Activated gamma-delta T cell treated with anti-CD3 and anti-CD28 coated beads, Interleukin-2, amount 50 U/mL, for 16 hours (primary cell): Measurements from ENCODE around the gene RFC4.
"Not testable (repeated sequence)": the region's sequence is repeated elsewhere in the genome, so short reads cannot be mapped to it uniquely, and the experiment has no call there.

ENCODE experiments used
- DNase-seq: peaks from one replicate; pipeline ENCODE4 v3.0.0-alpha.2; 2020; ENCODE audit warnings: low read depth

RFC4 gene

DNA sequence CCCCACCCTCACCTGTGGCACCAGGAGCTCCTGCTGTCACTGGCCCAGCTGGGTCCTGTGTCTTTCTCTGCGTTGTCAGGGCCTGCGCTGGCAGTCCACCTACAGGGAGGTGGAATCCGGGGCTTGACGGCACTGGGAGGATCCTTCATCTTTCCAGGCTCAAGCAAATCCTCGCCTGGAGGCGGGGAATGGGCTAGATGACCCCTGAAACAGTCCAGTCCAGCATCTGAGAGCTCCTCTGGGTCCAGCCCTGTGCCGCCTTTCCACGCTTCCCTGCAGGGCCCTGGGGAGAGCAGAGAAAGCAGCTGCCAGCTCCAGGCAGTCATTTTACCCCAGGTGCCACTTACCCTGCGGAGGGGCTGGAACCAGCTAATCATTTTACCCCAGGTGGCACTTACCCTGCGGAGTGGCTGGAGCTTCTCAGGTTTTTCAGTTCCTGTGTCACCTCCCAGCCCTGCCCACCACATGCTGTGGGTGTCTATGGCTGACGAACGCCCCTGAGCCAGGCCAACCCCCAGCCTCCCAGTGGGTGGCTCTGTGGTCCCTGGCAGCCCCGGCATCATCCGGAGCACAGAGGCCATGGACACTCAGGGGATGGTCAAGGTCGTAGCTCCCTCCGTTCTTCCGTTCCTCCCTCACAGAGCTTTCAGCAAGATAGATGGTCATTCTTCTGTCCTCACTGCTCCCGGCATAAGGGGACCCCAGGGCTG, 18.3 kb upstream of the RFC4 start:
- DNase-seq, result no peak

DNA sequence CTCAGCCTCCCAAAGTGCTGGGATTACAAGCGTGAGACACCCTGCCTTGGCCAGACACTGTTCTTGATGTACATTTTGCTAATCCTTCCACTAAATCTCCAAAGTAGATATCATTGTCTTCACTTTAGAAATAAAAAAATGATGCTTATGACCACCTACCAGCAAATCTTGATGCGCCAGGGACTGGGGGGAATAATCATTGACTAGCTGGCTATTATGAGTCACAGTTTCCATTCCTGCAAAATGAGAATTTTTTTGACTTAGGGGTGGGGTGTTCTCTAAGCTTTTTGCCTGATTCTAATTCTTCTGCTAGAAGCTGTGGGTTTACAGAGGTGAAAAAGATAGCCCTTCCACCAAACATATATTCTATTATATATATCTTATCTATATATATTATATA, 17.1 kb upstream of the RFC4 start:
- DNase-seq, result no peak

DNA sequence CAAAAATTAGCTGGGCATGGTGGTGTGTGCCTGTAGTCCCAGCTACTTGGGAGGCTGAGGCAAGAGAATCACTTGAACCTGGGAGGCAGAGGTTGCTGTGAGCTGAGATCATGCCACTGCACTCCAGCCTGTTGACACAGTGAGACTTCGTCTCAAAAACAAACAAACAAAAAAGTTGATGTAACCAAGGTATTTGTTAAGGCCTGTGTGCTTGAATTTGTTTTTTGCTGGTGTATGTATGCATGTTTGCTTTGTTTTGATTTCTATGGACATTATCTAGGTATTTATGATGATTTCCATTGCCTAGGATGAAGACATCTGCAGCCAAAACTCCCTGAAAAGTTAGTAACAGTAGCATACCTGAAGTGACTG, 16.1 kb upstream of the RFC4 start:
- not testable (repeated sequence) for DNase-seq

DNA sequence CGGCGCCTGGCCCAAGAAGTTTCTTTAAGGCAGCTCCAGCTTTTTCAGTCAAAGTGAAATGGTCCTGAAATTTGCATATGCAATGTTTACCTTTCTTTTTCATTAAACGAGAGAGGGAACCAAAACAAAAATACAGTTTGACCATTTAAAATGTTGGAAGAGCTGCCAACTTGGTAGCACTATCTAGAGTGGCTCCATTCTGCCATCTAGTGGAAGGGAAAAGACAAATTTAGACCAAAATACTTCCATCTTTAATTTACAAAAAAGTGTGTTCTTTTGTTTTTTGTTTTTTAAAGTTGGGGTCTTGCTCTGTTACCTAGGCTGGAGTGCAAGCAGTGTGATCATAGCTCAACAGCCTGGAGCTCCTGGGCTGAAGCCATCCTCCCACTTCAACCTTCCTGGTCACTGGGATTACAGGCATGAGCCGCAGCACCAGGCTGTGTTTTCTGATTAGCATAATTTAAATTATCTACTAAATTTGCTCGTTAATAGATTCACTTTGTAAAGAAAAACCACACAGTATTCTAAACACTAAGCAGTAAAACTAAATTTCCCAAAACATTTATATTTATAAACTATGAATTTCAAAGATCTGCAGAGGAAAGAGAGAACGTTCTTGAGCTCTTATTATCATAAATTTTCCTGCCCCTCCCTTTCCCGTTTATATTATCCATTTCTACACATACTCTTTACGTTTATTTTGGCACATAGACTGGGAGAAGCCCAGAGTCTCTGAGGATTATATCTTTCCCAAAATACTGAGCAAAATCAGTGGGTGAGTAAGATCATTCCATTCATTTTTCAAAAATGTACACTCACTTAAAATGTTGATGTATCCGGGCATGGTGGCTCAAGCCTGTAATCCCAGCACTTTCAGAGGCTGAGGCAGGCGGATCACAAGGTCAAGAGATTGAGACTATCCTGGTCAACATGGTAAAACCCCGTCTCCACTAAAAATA, 15.4 kb upstream of the RFC4 start:
- DNase-seq, result no peak

DNA sequence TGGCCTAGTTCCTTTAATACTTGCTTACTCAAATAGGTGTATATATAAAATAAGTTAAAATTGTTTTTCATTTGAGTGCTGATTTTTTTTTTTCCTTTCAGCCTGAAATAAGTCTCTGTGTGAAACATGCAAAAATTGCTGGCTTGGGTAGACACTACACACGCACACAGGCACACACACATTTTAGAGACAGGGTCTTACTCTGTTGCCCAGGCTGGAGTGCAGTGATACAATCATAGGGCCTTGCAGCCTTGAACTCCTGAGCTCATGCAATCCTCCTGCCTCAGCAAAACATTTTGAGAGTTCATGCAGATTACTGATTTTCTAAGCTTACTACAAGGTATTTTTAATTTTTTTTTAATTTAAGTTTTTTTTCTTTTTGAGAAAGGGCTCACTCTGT, 12.7 kb upstream of the RFC4 start:
- no peak for DNase-seq

DNA sequence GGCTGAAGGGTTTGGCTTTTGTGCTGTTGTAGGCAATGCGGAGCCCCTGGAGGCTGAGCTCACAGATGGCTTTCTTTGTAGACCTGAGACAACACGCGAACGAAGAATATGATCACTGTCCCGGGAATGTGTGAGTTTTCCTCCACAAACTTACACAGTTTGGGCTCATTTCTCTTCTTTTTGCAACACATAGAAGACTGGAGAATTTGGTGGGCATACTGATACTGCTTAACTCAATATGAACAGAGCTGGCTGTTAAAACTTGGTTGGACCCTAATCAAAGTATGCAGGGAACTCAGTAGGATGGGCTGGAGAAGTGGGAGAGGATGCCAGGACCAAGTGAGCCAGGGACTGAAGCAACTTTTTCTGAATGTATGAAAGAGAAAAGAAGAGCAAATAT, 12.2 kb upstream of the RFC4 start:
- DNase-seq, result no peak

DNA sequence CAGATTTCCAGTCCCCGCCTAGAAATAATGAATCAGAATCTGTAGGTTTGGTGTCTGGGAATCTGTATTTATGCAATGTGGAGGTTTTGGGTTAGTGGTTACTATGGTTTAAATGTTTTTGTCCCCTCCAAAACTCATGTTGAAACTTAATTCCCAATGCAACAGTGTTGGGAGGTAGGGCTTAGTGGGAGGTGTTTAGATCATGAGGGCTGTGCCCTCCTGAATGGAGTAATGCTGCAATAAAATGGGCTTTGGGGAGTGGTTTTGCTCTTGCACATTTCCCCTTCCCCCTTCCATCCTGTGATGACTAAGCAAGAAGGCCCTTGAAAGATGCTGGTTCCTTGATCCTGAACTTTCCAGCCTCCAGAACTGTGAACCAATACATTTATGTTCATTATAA, 9.2 kb upstream of the RFC4 start:
- DNase-seq, result no peak

DNA sequence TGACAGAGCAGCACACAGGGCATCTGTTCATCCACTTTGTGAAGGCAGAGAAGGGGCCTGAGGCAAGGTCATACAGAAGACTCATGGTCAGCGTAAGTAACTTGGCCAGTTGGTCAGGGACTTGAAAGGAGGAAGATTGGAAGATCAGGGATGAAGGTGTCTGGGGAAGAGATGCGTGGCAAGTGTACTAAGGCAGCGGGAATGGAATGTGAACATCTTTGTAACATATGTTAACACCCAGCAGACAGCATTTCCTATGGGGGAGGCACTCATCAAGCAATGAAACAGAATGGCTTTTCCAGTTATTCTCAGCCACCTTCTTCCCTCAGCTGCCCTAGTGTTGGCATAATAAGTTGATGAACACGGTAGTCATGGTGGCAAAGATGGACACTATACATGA, 7.8 kb upstream of the RFC4 start:
- DNase-seq, result no peak

DNA sequence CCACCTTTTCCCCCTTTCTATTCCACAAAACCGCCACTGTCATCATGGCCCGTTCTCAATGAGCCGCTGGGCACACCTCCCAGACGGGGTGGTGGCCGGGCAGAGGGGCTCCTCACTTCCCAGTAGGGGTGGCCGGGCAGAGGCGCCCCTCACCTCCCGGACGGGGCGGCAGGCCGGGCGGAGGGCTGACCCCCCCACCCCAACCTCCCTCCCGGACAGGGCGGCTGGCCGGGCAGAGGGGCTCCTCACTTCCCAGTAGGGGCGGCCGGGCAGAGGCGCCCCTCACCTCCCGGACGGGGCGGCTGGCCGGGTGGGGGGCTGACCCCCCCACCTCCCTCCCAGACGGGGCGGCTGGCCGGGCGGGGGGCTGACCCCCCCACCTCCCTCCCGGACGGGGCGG, 5.0 kb upstream of the RFC4 start:
- not testable (repeated sequence) for DNase-seq

DNA sequence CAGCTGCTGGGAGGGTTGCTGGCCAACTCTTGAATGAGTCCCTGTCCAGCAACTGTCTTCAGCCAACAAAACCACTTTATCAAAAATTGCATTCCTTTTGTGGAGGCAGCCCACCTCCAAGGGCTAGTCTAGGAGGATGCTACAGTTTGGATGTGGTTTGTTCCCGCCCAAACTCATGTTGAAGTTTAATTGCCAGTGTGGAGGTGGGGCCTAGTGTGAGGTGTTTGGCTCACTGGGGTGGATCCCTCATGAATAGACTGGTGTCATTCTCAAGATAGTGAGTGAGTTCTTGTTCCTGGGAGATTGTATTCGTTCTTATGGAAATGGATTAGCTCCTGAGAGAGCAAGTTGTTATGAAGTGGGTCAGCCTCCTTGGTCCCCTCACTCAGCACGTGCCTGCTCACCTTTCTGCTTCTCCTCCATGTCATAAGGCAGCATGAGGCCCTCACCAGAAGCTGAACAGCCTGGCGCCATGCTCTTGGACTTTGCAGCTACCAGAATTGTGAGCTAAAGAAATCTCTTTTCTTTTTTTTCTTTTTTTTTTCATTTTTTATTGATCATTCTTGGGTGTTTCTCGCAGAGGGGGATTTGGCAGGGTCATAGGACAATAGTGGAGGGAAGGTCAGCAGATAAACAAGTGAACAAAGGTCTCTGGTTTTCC, 4.2 kb upstream of the RFC4 start:
- no peak for DNase-seq

DNA sequence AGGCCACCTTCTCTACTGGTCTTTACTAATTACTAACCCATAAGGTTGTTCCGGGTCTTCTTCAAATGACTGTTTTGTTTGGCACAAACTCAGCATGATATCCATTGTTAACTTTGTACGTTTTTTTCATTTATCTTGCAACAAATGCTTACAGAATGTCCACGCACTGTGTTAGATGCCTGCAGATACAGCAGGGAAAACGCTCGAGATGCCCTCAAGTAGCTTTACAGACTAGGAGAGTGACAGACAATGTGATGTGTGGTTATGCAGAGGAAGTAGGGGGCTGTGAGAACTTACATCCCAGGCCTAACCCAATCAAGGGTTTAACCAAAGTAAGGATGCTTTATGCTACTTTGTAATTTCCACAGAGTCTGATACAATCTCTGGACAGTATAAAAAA, 949 bp upstream of the RFC4 start:
- DNase-seq, result no peak

DNA sequence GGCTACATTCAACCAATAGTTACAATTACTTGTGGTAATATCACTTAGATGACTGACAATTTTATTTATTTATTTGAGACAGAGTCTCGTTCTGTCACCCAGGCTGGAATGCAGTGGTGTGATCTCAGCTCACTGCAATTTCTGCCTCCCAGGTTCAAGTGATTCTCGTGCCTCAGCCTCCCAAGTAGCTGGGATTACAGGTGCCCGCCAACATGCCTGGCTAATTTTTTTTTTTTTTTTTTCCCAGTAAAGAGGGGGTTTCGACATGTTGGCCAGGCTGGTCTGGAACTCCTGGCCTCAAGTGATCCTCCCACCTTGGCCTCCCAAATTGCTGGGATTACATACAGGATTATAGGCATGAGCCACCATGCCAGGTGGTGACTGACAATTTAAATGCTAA, 2.8 kb downstream of the RFC4 start:
- DNase-seq, result not testable (repeated sequence)

DNA sequence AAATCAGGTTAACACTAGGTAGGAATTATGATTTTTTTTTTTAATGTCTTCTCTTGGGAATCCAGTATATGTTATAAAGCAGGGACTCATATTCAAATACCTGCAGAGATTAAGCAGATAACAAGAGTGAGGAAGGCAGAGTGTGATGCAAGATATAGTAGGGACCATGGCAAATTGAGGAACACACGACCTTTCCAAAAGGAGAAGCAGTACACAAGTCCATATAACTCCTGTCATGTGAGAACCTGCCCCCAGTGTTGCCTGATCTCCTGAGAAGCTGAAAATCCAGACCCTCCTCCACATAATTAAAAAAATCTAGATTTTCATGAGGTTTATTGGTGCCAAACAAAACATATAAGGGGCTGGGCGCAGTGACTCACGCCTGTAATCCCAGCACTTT, 3.6 kb downstream of the RFC4 start:
- no peak for DNase-seq

DNA sequence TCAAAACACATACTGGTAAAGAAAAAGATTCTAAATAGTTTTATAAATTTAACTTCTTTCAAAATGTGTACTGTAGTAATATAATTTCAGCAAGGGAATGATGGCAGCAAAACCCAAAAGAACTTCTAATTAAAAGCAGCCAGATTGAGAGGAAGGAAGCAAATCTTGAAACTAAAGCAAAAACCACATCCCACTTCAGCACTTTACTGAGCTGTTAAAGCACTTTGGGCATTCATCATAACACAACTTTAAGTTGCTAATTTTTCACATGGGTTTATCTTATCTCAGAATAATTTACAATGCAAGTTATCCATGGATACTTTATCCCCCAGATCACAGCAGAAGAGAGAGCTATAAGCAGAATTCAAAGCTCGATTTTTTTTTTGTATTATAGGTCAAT, 6.0 kb downstream of the RFC4 start:
- no peak for DNase-seq

DNA sequence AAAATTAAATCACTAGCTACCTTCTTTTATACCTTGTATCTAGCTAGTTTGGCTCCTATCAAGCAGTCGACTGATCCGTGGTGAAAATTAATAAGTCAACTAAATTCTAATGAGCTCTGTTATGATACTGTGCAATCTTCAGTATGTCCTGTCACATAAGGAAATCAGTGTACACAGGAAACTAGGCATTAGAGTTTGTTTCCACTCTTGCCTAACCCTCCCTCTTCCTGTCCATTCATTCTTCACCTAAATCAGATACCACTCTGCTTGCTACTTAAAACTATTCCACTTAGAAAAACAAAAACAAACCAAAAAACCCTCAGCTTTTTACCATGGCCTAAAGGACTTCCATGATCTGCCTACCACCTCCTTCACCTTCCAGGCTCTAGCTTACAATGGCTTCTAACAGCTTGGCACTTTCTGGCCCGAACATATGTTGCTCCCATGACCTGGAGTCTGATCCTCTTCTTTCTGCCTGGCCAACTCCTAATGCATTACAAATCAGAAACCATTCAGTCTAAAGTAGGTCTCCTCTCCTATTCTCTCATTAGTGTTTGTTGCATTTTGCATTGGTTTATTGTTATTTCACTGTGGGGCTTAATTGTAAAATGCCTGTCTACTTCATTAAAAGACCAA, 7.9 kb downstream of the RFC4 start:
- DNase-seq, result no peak

DNA sequence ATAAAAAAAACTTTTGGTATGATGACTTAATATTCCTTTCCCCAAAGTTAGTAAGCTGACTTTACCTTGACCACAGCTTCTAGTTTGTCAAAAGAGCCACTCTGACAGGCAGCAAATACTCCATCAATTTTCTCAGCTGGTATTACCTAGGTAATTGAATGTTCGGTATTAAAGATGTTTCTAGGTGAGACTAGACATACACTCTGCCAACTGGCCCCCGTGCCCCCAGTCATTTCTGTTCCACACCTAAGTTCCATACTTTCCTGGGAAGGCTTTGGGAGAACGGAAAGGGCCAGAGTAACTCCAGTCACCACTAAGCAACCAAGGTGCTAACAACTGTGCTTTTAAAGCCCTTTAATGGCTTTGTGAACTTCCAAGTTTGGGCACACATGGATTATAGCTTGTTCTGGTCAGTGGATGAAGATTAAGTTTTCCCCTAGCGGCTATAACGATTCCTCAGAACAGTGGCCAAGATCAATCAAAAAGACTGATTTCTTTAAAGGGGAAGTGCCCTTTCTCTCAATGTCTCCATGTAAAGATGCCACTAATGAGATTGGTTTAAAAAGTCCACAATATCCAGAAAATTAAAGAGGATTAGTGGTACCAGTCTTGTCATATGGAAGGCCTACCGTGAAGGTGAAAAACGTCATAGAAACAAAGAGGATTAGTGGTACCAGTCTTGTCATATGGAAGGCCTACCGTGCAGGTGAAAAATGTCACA, 15.9 kb downstream of the RFC4 start:
- no peak for DNase-seq

DNA sequence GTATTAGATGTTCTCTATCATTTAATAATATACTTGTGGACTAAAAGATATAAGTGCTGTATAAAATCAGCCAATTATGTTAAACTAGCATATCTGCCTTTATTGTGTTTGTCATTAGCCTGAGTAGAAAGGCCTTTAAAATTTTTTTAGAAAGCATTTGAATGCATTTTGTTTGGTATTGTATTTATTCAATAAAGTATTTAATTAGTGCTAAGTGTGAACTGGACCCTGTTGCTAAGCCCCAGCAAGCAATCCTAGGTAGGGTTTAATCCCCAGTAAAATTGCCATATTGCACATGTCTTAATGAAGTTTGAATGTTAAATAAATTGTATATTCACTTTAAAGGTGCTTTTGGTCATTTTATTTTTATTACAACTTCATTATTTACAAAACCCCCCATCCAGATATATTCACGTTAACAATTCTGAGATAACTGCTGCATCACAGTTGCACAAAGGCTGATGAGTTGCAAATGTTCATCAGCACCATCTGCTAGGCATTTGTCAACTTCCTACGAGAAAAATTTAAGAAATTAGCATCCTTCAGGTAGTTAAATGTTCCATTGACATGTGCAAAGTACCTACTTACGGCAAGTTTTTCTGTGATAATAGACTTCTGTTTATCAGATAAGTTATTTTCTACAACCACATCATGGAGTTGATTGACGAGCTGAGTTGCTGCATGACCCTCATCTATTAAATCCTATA, 16.6 kb downstream of the RFC4 start:
- DNase-seq, result no peak

DNA sequence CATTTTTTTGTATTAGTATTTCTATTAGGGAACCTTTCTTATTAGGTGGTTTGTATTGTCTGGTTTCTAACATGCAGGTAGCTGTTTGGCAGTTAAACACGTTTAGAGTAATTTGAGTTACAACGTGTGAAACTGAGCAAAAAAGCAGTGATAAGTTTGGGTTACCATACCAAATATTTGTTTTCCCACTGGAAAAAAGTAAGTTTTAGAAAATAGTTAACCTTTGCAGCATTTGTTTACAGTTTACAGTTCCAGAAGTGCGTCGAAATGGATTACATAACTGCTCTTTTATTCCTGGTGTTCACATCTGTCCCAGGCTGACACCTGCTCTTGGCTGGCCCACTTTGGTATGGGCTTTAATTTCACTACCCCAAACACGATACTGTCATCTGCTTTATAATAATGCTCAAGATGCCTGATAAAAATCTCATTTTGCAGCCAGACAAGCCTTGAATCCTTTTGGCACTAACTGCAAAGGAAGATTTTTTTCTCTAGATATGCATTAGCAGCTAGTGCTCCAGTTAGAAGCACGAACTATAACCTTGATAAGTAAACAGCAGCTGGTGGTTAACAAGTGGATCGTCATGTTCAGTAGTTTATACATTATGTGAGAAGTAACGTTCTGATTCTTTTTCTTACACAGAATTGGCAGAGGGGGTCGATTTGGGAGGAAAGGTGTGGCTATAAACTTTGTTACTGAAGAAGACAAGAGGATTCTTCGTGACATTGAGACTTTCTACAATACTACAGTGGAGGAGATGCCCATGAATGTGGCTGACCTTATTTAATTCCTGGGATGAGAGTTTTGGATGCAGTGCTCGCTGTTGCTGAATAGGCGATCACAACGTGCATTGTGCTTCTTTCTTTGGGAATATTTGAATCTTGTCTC, 17.6 kb downstream of the RFC4 start:
- DNase-seq, result no peak

DNA sequence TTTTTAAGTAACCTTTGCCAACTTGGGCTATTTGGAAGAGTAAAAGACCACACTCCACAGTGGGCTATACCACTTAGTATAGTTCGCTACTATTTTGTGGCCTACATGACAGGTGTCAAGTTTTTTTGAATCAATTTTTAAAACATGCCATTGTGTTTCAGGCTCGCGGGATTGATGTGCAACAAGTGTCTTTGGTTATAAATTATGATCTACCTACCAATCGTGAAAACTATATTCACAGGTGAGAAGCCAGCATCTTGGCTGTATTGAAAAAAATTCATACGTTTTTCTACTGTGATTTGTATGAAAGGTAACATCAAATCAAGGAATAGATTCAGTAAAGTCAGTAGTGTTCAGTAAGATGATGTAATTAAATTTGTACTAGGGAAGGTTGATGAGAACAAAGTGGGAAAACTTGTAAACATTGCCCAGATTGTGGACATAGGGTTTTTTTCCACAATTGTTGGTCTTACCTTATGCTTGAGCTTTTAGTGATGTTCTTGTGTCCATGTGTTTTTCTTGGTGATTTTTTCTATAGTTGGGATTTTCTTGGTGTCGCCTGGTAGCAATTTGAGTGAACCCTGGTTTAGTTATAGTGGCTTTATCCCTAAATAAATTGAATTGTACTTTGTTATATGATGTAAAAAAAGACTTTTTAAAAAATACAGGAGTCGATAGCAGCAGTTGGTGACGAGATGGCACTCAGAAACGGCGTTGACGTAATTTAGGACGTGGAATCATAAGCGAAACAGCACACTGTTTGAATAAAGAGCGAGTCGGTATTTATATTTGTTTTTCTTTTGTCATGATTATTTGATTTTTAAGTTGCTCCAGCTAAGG, 18.4 kb downstream of the RFC4 start:
- DNase-seq, result no peak
